Suppressor macrophage treated with lipopolysaccharide for 4 hours (primary cell): ENCODE measurements around the gene DAGLA.
A peak's percentile ranks its signal among the peaks of the same experiment; 100 is the strongest.

Source experiments
- DNase-seq: peaks from one replicate; pipeline ENCODE4 v3.0.0-alpha.2; 2020

The DAGLA gene

GRCh38 chr11:61782841-61783240 lies 102.7 kb downstream of the DAGLA start:
- DNase-seq: no peak

- no peak for DNase-seq
Observed at GRCh38 chr11:61783717-61784505, 103.7 kb downstream of the DAGLA start.

- no peak for DNase-seq
Observed at GRCh38 chr11:61784506-61784805, 104.3 kb downstream of the DAGLA start.

GRCh38 chr11:61785837-61786402 lies 105.7 kb downstream of the DAGLA start:
- DNase-seq: no peak

GRCh38 chr11:61787928-61788491 lies 107.8 kb downstream of the DAGLA start:
- peak; percentile 48 for DNase-seq

GRCh38 chr11:61791737-61792309 lies 111.6 kb downstream of the DAGLA start:
- peak; percentile 86 for DNase-seq

GRCh38 chr11:61792310-61793082 lies 112.3 kb downstream of the DAGLA start, which contains the start of the genes FEN1 and TMEM258:
Gene FEN1, plus strand, starts transcription at chr11:61792911. Its CDS starts 2,451 bp downstream, at chr11:61795362.
Gene TMEM258, minus strand, starts transcription at chr11:61792599. Its CDS starts 41 bp downstream, at chr11:61792558.
- DNase-seq: peak; percentile 94

- no peak for DNase-seq
Observed at GRCh38 chr11:61793083-61793828, 113.1 kb downstream of the DAGLA start.

- DNase-seq: no peak
Observed at GRCh38 chr11:61793829-61794204, 113.6 kb downstream of the DAGLA start.

- DNase-seq: no peak
Observed at GRCh38 chr11:61794579-61794978, 114.4 kb downstream of the DAGLA start.

GRCh38 chr11:61795459-61795858 lies 115.3 kb downstream of the DAGLA start:
- no peak for DNase-seq

- no peak for DNase-seq
Observed at GRCh38 chr11:61795876-61796526, 115.8 kb downstream of the DAGLA start.
